GM18861 (cell line): ENCODE data around the gene C8A.

Experiments used
- ATAC-seq: cut with Tn5 transposase; IDR thresholded peaks from one replicate; pipeline ENCODE4 v1.9.1; 2021; ENCODE audit not compliant: unreplicated experiment

The C8A gene

DNA sequence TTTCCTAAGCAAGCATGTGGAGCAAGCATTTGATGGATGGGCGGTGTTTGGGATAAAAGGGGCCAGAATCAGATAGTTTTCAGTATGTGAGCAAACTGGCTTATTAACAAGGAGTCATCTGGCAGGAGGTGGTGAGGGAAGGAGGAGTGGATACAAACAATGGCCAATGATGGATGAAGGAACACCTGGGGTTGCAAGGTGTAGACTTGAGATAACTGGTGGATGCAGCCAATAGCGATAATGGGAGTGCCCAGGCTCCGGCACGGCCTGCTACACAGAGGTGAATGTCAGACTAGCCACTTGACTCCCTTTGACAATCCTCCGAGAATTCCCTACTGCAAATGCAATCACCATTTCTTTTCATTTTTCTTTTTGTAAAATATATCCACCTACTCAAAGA lies 69.5 kb downstream of the C8A start:
- ATAC-seq, result no peak

DNA sequence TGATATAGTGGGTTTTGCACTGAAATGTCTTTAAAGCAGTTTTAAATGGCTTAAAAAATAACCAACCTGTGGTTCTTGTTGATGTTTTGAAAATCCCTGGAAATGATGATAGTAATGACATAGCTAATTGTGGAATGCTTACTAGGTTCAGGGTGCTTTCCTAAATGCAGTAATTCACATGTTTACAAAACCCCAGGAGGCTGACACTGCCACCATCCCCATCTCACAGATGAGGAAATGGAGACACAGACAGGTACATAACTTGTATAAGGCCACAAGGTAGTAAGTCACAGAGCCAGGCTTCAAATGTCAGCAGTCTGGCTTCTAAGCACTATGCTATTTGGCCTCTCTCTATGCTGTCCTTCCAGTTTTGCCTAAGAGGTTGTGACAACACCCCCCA lies 70.6 kb downstream of the C8A start:
- no peak for ATAC-seq

DNA sequence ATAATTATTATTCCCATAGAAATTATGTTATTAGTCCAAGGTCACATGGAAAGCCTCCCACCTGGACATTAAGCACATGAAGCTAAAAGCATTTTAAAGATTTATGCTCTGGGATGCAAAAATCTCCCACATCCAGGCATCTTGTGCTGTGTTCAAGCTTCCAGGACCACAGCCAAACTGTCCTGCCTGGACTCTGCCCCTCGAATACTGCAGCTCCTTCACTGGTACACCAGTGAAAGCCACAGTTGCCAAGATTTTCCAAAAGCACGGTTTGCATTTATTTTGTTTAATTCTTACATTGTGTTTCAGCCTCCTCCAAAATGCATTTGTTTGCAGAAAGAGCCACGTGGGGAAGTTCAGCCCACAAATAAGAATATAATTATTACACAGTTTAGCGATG lies 72.6 kb downstream of the C8A start:
- no peak for ATAC-seq

DNA sequence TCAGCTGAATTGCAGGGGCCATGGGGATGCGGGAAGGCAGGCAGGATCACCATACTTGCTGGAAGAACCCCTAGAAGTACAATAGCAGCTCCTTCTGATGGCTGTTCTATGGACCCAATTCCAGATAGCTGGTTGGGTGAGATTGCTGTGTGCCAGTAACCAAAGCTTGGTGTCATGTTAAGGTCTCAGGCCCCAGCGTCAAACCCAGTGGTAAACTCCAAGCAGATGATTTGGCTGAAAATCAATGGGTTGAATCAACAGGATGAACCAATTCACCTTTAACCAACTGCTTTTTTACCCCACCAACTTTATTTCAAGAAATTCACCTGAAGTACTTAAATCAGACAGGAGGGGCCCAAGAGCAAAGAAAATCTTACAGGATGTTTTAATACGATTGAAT lies 73.4 kb downstream of the C8A start:
- ATAC-seq, result no peak

DNA sequence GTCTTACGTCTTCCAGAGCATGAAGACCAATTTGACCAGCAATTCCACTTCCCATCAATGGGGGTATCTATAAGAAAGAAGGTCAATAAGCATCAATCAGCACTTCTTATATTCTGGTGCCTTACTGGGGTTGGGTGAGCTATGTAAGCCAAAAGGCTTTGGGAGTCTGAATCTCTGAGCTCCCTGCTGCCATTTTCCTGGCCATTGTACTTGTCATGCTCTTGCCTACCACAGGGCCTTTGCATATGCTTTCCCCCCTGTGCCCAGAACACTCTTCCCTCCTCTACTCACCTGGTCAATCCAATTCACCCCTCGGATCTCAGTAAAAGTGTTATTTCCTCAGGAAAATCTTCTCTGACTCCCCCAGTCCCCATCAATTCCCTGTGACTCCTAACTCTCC lies 74.9 kb downstream of the C8A start:
- no peak for ATAC-seq

DNA sequence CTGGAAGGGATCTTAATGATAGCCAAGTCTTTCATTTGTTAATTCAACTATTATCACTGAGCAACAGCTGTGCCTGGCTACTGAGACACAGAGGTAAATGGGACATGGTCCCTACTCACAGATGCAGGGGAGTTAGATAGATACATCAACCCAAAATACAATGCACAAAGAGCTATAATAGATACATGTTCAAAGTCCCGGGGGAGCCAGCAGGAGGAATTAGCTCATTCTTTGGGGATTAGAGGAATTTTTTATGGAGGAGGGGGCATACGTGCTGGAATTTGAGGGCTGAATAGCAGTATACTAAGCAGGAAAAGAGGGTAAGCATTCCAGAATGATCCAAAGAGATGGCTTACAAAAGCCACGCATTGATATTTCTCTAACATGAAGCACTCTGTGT lies 76.6 kb downstream of the C8A start:
- ATAC-seq, result no peak

DNA sequence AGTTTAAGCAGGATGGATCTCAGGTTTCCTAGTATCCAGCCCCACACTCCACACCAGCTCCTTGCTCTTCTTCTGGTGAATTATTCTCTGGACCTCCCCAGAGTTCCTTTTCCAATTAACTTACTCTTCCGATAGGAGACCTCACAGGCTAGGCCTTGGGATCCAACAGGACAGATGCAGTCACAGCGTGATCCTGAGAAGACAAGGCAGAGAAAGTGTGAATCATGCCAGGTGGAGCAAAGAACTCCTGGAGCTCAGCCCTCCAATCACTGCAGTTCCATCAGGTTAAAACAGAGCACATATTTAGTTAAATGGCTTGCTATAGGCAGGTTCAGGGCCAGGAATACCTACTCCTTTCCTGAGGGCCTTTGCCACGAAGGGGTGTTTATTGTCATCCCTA lies 77.1 kb downstream of the C8A start:
- no peak for ATAC-seq

DNA sequence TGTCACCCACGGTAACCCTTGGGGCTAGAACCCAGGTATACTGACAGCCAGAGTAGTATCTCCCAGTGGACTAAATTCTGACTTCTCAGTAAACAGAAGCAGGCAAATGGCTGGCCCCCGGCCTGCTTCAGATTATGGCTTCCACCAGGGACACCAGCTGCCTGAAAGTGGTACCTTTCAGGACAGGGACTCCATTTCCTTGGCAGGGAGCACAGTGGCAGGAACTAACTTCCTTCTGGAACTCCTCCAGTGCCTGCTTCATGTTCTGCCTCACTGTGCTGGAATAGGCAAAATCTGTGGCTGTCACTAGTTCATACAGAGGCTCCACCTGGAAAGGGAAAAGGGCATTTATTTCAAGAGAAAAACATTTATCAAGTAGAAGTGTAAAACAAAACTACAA lies 78.6 kb downstream of the C8A start:
- no peak for ATAC-seq

DNA sequence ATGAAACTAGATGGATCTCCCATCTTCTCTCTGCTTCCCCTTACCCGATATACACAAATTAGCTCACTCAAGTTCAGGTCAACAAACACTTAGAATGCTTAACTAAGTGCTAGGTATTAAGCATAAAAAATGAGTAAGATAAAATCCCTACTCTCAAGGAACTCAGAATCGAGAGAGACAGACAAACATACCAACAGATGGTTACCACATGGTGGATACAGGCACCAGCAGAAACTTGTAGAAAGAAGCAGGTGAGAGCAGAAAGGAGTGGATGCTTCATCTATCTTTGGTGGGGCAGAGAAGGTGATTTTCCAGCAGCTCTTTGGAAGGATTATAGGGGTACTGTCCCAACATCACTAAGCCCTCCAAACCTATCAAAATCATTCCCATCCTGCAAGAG lies 79.0 kb downstream of the C8A start:
- no peak for ATAC-seq

DNA sequence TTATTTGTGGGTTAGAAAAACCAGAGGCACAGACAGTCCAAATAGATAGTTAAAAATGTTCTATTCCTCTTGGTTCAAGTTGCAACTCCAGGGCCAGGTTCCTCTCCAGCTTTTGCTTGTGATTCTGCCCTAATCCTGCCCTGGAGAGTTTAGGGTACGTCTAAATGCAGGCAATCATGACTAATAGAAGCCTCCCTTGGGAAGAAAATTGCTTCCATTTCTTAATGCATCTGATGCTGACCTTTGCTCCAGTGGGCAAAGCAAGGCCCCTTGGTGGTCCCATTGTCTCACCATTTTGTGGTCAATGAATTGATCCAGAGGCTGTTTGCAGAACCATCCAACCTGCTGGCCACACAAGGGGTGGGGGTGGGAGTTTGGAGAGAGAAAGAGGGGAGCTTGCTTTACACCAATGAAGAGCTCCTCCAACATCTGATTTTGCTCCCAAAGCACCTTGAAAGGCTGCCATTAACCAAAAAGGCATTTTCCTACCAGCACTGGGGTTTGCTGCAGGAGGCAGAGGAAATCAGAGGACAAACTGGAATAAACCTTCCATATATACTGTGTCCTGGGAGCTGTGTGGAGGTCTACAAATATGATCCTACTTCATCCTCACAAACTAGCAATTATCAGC lies 79.9 kb downstream of the C8A start:
- ATAC-seq, result no peak

DNA sequence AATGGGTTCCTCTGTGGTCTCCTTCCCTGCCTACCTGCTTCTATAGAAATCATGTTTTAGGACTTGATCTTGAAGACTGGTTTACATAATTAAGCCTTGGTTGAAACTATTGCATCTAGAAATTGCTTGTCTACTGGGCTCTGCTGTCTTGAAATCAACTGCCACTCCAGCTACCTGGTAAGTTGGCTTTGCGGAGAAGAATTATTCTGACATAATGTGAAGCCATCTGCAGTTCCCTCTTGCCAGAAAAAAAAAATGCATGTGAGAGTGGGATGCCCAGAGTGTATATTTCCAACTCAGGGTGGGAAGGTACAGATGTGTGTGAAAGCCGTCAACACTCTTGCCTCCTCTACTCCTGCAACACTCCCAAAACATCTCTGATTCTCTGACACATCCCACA lies 84.0 kb downstream of the C8A start:
- ATAC-seq, result no peak

DNA sequence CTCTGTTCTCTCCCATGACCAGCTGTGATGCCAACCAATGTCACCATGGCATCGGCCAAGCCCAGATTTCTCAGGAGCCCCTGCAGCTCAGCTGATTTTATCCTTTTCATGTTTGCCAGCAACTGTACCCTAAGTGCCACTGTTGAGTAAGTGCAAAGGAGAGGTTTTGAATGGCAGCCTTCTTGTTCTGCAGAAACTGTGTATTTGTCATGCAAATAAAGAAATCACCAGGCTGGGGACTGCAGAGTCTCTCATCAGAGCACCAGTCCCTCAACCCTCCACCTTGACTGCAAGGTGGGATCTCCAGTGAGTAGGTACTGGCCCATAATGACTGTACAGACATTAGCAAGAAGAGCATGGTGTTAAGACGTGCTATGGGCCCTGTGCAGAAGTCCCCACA lies 84.6 kb downstream of the C8A start:
- no peak for ATAC-seq

DNA sequence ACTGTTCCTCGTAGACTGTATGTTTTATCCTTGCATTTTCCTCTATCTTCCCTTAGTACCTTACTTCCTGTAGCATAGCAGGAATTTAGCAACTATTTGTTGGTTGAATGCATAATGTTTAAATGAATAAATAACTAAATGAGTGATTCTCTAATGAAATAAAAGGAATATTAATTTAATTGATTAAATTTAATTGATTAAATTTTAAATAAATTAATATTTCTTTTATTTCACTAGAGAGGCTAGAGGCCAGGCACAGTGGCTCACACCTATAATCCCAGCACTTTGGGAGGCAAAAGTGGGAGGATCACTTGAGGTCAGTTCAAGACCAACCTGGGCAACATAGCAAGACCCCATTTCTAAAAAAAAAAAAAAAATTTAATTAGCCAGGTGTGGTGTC lies 85.4 kb downstream of the C8A start:
- ATAC-seq, result no peak

DNA sequence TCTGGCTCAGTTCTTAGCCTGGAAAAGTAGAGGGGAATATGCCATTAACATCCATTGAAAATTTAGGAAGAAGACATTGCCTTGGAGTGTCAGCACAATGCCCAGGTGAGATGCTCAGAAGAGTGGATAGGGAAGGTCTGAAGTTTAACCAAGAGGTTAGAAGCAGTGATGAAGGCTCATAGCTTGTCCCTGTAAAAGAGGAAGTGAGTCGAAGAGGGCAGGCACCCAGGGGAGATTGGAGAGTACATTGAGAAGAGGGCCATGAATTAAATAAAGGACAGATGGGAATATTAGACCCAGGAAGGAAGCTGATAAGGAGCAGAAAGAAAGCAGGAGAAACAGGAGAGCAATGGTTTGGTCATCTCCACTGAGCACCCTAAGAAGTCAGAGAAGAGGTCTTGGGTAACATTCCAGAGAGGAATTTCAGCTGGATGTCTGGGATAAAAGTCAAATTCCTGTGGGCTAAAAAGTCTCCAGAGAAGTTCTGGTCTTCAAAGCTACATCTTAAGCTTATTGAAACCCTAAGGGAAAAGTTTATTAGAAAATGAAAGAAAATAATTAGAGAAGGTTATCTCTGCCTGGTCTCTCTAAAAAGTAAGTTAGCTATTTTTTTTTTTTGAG lies 93.9 kb downstream of the C8A start:
- ATAC-seq, result no peak

DNA sequence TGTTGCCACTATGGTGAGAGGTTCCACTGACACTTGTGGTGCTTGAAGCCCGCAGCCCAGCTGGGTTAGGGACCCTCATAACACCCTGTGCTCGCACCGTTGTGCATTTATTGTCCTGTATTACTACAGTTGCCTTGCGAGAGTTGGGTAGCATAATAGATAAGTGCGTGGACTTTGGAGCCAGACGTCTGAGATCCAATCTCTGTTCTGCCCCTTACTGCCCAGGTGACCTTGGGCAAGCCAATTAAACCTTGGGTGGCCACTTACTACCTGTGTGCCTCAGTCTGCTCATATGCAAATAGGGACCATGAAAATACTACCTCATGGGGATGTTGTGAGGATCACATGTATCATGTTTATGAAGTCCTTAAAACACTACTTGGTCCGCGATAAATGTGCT lies 97.9 kb downstream of the C8A start:
- no peak for ATAC-seq

DNA sequence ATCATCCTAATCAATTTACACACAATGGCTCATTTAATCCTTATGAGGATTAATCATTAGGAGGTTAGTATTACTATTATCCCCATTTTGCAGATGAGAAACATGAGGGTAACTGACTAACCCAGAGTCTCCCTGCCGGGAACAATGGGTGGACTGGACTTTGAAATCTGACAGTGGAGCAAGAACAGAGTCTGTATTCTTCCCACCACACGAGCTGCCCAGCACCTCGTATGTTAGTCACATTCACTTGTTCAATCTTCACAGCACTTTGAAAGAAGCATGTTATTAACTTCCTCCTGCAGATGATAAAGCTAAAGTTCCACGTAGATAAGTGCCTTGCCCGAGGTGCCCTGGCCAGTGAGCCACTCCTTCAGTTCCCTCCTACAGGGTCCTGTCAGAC lies 98.8 kb downstream of the C8A start:
- no peak for ATAC-seq

DNA sequence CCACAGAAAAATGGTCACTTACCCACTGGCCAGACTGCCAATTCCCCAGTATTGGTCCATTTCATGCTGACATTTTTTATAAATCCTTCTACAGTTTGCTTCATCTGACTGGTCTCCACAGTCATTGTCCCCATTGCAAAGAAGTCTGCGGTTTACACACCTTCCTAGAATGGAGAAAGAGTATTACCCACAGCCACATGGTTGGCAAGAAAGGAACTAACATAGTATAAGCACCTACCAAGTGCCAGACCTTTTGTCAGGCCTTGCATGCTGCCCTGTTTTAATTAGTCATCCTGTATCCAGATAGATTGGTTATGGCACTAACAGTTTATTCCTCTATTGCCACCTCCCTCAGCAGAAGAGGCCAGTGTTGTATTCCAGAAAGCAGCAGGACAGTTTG lies 100.1 kb downstream of the C8A start:
- no peak for ATAC-seq

DNA sequence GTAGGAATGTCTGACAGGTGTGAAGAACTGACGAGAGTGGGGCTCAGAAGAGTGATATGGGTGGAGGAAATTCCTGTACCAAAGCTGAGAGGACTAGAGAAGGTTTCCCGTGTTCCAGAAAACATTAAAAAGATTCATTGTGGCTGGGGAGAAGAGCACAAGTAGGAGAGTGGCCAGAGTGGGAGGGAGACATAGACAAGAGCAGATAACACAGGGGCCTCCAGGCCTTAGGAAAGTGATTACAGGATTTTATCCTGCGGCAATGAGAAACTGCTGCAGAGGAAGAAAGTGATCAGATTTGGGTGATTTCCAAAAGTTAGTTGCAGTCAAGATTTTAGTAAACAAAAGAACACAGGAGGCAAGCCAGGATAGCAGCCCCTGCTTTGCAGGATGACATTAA lies 103.3 kb downstream of the C8A start:
- ATAC-seq, result no peak

DNA sequence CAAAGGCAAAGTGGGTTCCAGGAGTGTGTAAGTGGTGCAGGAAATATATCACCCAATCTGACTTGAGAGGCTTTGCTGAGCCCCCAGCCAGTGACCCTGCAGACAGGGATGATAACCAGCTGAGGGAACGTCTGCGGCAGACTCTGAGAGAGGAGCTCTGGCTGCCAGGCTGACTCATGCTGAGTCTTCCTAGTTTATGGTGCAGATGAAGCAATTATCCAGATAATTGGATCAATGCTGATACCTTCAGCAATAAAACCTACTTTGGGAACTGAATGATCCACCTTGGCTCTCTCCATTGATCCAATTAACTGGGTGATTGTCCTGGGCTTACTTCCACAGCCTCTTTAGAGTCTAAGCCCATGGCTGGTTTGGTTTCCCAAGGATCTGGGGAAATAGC lies 103.9 kb downstream of the C8A start:
- ATAC-seq, result no peak

DNA sequence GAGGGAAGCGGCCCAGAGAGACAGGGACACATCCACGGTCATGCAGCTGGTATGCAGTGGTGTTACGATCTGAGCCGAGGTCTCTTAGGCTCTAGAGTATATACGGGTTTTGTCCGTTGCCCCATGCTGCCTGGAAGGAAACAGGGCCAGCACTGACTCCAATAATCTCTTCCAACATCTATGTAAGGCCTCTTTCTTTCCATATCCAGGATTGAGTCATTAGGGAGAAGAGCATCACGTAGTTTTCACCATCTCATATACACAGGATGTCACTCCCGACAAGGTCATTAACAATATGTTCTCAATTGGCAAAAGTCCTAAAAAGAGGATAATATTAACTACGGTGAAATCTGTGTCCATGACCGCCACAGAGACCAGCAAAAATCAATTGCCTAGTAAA lies 106.8 kb downstream of the C8A start:
- ATAC-seq, result no peak

DNA sequence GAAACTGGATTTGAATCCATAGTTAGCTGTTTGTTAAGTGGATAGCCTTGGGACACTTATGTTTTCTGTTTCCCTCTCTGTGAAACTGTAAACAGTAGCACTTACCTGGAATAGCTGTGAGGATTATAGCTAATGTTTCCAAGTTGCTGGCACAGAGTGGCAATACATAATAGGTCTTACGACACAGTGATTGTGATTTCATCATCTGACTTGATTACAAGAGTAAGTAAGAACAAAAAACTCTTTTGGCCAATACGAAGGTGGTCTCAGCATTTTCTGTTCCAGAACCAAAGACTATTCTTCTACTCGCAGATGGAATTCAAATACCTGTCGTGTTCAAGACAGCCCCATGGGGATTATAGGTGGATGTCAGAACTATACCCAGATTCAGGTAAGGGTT lies 109.1 kb downstream of the C8A start:
- no peak for ATAC-seq

DNA sequence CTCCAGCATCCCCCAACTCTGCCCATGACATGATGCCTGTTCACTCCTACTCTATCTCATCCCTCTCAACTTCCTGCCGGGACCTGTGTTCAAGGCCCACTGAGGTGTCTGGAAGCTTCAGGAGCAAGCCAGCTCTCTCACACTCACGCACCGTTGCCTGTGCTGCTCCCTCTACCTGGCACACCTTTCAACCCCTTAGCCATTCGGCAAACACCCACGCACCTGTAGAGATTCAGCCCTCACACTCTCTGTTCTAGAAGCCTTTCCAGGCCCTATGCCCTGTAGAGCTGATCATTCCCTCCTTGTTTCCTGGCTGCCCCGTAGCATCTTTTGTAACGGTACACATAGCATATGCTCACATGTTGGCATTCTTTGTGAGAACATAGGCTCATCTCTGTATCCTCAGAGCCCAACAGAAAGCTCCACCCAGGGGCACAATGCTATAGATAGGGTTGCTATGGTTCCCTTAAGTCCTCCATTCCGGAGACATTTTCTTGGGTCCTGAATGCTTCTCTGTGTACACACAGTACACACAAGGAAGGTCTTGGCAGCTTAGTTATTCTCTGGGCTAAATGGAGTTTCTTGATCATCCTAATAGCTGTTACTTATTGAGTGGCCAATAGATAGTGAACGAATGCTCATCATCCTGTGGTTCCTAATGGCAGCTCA lies 109.9 kb downstream of the C8A start:
- no peak for ATAC-seq

DNA sequence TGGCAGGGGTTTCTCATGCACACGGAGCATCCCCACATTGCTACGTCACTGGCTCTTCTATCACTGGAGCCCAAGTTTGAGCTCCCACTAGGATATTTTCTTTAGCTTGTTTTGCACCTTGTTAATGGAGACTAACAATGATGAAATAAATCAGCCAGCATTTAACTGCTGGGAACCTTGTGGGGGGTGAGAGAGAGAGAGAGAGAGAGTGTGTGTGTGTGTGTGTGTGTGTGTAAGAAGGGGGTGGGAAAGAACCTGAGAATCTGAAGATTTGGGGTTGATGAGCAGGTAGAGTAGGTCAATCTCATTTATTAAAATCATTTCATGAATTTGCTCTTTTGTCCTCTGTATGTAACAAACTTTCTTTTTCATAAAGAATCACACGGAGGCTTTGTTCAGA lies 110.6 kb downstream of the C8A start:
- ATAC-seq, result no peak
